GM18526 (cell line): ENCODE data around the gene C22orf15.

Source experiments
- POLR2A ChIP-seq: IDR thresholded peaks from 3 replicates; pipeline ENCODE4 v1.6.1; 2011; ENCODE audit not compliant: insufficient read length; ENCODE audit errors: extremely low read depth

C22orf15 gene

DNA sequence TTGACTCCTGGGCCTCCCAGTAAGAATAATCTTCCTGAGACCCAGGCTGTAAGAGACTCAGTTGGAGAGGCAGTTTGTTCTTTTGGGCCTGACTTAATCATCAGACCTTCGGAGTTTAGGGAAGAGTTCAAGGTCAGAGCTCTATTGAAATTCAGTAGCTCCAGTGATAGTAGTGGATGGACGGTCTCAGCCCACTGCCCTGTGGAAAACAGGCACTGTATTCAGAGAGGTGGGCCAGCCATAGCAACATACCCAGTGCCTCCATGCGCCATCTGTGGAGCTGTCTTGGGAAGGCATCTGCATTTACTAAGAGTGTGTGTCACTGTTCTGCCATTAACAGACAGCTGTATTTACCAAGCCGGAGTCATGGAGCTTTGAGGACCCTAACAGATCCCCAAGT lies 26.8 kb downstream of the C22orf15 start:
- no peak for TF ChIP-seq POLR2A

DNA sequence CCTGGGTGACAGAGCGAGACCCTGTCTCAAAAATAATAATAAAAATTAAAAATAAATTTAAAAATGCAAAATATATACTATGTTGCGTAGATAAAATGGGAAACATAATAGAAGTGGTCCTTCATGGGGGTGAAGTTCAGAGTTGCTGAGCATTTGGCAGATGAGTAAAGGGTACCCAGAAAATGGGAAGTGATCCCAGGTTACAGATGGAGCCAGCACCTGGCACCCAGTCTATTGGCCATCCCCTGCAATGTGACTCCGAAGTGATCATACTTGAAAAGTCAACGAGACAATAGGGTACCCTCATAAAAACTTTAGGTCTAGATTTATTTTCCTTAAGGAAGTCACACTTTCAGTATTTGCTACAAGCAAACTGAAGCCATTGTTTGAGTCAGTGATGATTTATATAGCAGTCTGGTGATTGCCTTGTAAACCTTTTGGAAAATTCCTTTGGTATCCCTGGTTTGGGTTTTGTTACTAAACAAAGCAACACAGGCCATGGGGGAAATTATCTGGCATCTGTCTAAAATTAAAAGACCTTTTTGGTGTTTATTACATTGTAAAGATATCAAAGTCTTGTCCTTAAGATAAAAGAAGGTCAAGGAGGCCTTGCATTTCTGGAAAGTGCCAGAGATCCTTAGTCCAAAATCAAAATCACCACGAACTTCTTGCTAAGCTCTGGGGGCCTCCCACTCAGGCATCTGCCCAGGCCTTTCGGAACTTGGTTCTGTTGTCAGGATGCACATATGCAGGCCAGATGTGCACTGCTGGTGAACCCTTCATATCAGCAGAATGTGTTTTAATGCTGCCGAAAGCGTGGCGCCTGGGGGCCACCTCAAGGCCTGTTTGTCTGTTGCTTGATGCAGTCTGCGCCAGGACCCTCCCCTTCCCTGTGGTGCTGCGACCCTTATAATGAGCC lies 28.3 kb downstream of the C22orf15 start:
- no peak for TF ChIP-seq POLR2A

DNA sequence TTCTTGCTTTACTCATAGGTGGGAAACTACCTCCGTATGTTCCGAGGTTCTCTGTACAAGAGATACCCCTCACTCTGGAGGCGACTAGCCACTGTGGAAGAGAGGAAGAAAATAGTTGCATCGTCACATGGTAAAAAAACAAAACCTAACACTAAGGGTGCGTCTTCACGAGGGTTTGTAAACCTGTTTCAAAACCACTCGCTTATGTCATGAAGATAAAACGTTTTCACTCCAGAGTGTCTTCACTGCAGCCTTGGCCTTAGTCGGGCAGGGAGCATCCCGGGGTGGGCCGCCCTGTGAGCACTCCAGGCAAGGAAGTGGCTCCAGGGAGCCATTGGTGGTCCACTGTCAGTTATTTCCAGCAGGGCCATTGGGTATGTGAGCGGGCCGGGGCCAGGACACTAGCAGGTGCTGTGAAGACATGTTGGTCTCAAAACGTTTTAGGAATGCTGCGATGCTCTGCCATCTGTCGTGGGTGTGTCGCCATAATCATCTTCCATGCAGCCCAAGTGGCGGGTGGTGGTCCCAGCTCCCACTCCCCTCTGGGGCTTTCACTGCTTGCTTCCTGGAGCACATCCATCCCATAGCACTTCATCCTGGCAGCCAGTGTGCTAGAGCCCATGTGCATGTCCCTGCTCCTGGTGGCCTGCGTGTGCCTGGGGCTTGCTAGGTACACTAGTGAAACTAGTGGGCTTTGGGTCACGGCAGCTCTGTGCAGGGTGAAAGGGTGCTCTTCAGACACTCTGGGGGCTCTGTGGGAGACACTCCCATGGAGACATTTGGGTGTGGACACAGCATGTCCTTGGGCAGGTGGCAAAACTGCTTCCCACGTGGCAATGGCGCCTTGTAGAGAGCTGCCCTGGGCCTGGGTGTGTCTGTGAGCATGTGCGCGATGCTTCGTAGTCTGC lies 29.2 kb downstream of the C22orf15 start:
- TF ChIP-seq POLR2A, result no peak

DNA sequence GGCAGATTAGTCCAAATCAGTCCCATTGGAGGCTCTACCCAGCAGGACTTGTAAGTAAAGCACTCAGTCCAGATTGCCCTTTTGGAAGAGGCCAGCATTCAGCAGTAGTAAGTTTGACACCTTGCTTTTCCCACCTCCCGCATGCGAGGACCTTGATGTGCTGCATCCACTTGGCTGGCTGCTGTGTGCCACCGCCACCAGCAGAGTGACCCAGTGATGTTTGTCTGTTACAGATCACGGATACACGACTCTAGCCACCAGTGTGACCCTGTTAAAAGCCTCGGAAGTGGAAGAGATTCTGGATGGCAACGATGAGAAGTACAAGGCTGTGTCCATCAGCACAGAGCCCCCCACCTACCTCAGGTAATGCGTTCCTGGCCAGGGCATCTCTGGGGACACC lies 30.5 kb downstream of the C22orf15 start:
- TF ChIP-seq POLR2A, result no peak

DNA sequence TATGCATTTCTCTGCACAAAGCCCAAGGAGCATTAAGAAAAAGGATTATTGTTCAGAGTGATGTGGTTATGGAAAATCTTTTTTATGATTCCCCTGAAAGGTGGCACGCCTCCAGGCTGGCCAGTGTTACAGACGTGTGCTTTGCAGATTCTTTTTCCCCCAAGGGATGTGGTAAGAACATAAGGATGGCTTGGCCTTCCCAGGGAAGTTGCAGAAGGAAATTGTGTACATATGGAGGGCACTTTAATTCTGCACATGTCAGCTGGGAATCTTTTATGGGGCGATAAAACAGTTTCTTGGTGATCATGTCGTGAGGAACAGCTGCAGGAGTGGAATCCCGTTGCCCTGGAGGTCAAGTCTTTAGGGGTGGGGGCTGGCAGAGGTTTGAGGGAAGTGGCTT lies 33.7 kb downstream of the C22orf15 start:
- no peak for TF ChIP-seq POLR2A

DNA sequence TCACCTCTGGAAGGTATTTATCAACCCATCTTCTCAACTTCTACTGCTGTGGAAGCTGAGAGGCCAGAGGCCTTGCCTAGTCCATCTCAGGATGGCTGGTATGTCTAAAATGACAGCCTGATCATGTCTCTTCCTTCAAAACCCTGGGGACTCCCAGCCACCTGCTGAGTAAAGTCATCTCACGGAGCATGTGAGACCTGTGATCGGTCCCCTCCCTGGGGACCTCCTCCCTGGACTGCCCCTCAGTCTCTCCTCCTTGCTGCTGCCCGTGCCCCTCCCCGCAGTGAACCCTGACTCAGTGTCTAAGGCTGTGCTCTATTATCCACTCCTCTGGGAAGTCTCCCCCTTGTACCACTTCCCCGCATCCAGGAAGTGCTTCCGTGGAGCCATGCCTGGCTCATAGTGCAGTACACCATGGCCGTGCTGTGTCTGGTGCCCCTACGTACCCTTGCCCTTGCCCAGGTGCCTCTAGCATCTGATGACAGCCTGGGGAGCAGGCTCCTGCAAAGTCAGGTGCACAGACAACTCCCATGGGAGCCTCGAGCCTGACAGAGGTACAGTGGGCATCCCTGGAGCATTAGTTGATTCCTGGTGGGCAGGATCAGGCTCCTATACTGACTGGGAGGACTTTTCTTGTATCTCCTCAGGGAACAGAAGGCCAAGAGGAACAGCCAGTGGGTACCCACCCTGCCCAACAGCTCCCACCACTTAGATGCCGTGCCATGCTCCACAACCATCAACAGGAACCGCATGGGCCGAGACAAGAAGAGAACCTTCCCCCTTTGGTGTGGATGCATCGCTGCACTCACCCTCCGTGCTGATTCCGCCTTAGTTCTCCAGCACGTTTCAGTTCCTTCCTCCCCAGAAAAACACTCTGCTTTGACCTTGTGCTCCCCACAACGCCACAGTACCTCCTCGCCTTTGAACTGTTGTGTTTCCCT lies 37.8 kb downstream of the C22orf15 start:
- no peak for TF ChIP-seq POLR2A

DNA sequence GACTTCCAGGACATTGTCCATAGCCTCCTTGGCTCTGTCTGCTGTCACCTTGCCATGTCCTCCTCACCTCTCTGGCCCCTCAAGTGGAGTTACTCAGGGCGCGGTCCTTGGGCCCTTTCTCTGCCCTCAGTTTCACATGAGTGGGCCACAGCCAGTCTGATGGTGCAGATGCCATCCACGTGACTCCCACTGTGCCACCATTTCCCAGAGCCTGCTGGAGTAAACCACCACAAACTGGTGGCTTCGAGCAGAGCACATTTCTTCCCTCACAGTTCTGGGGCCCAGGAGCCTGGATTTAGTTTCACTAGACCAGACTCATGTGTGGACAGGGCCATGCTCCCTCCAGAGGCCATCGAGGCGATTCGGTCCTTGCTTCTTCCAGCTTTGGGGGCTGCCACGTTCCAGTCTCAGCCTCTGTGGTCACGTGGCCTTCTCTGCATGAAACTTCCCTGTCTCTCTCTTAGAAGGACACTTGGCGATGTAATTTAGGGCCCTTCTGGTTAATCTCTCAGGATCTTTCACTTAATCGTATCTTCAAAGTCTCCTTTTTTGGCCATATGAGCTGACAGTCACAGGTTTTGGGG lies 38.5 kb downstream of the C22orf15 start:
- no peak for TF ChIP-seq POLR2A

DNA sequence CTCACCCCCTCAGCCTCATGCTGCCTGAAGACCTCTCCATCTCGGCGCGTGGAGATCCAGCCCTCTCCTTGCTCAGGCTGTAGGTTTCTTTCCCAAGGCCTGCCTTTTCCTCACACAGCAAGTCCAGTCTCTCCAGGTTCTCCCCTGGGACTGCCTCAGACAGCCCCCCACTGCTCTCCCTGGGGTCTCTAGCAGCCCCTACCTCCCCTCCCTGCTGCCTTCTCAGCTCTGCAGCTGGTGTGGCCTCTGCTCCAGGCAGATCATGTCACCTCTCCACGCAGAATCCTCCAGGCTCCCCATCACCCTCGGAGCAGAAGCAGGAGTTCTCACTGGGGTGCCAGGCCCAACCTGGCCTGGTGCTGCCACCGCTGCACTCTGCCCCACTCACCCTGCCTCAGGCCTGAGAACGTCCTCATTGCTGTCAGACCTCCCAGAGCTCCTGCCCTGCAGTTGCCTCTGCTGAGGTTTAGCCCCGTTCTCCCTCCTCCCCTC lies 39.1 kb downstream of the C22orf15 start:
- TF ChIP-seq POLR2A, result no peak

DNA sequence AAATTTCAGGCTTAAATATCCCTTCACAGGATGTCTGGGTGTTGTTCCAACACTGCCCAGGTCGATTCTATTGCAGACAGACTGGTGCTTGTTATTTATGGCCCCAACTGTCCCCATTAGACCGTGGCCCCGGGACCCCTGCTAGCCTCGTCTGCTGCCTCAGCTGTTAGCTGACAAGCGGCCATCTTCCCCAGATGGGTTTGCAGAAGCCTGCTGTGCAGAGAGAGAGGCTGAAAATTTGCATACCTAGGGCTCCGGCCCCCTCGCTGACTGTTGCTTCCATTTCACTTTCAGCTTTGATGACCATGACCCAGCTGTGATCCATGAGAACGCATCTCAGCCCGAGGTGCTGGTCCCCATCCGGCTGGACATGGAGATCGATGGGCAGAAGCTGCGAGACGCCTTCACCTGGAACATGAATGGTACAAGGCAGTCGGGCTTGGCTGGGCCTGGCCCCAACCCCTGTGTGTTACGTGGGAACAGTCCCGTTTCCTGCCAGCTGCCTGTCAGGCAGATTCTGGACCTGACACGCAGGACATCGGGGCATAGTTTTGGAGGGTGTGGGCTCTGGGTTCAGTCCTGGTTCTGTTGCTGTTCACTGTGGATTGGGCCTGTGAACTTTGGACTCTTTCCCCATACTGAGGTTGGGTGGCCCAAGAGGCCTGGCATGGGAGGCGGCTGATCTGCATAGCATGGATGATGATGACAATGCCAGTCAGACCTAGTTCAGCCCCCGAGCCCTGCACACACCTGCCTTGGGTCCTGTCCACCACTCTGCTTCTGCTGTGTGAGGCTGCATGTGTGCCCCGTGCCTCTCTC lies 40.4 kb downstream of the C22orf15 start:
- TF ChIP-seq POLR2A, result no peak

DNA sequence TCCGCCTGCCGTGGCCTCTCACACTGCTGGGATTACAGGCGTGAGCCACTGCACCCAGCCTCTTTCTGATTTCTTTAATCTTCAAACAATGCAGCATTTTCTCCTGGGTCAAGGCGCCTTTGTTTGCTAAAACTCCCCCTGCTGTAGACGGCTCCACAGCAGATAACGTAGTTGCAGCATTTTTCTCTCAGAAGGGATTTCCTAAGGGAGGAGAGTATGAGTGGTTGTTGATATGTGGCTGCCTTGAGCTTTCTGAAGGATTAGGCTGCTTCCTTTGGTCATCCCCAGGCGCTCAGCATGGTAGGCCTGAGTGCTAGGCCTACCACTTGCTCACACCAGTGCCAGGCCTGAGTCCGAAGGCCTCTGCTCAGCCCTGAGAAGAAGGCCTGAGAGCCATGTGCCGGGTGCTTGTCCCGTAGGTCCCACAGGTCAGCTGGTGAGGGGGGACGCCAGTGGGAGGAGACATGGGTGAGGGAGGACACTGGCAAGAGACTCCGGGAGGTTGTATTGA lies 42.0 kb downstream of the C22orf15 start:
- no peak for TF ChIP-seq POLR2A

DNA sequence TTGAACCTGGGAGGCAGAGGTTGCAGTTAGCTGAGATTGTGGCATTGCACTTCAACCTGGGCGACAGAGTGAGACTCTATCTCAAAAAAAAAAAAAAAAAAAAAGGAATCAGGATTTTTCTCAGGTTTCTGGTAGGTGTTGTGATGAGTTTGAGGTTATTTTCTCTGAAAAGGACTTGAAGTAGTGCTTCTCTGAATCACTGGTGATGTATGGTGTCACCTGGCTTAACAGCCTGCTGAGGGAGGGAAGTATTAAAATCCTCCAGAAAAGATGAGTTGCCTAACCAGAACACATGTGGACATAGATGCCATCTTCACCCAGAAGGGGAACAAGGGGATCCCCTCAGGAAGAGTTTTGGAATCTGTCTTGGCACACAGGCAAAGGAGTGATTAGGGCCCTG lies 44.0 kb downstream of the C22orf15 start:
- no peak for TF ChIP-seq POLR2A

DNA sequence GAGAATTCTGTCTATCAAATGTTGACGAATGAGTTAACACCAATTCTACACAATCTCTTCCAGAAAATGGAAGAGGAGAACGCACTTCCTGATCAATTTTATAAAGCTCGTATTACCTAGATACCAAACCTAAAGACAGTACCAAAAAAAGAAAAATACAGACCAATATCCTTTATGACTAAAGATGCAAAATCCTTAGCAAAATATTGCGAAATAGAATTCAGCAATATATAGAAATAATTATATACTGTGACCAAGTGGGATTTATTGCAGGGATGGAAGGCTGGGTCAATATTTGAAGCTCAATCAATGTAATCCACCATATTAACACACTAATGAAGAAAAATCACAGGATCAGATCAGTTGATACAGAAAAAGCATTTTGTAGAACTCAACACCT lies 49.6 kb downstream of the C22orf15 start:
- TF ChIP-seq POLR2A, result no peak
